Thyroid gland (tissue), 4 donors: ENCODE data around the gene GNAI2.

Experiments
- POLR2A ChIP-seq, 2 donors: fragments of 450-650 bp; IDR thresholded peaks; one replicate each; pipeline ENCODE4 v1.6.1; 2017; ENCODE audit warnings: antibody characterized with exemption in 2 of 2, mild to moderate bottlenecking in 2 of 2, moderate library complexity in 1 of 2
- TF ChIP-seq, protein P1 (sequence below), 6 experiments: fragments of 200-600 bp in 3 of 6; fragments of 450-650 bp in 3 of 6; sonication (generic) in 3 of 6; IDR thresholded peaks; one replicate each; pipeline ENCODE4 v1.5.1; 2016 to 2019; ENCODE audit warnings: antibody characterized with exemption in 6 of 6, mild to moderate bottlenecking in 2 of 6, inconsistent platforms in 1 of 6, moderate library complexity in 1 of 6

DNA sequence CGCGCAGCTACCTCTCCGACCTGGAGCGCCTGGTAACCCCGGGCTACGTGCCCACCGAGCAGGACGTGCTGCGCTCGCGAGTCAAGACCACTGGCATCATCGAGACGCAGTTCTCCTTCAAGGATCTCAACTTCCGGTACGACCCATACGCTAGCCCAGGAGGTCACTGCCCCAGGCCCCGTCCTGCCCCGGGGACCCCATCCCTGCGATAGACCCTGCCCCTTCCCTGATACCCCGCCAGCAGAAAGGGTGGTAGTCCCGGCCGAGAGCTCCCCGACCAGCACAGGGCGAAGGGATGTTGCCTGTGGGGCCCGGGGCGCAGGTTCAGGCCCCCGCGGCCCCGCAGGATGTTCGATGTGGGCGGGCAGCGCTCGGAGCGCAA is 42.3 kb upstream of the GNAI2 start:
- TF ChIP-seq, protein P1, sequence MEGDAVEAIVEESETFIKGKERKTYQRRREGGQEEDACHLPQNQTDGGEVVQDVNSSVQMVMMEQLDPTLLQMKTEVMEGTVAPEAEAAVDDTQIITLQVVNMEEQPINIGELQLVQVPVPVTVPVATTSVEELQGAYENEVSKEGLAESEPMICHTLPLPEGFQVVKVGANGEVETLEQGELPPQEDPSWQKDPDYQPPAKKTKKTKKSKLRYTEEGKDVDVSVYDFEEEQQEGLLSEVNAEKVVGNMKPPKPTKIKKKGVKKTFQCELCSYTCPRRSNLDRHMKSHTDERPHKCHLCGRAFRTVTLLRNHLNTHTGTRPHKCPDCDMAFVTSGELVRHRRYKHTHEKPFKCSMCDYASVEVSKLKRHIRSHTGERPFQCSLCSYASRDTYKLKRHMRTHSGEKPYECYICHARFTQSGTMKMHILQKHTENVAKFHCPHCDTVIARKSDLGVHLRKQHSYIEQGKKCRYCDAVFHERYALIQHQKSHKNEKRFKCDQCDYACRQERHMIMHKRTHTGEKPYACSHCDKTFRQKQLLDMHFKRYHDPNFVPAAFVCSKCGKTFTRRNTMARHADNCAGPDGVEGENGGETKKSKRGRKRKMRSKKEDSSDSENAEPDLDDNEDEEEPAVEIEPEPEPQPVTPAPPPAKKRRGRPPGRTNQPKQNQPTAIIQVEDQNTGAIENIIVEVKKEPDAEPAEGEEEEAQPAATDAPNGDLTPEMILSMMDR (IDR thresholded peaks at IDR 0.05), result no peak
- TF ChIP-seq POLR2A (IDR thresholded peaks at IDR 0.05), result no peak
